Stromal cell of bone marrow (primary cell): ENCODE measurements around the gene MRPL50.
A peak's percentile ranks its signal among the peaks of the same experiment; 100 is the strongest.

Experiments used
- DNase-seq: peaks from one replicate; pipeline ENCODE4 v3.0.0-alpha.2; 2012; ENCODE audit warnings: low read depth

Gene MRPL50

DNA sequence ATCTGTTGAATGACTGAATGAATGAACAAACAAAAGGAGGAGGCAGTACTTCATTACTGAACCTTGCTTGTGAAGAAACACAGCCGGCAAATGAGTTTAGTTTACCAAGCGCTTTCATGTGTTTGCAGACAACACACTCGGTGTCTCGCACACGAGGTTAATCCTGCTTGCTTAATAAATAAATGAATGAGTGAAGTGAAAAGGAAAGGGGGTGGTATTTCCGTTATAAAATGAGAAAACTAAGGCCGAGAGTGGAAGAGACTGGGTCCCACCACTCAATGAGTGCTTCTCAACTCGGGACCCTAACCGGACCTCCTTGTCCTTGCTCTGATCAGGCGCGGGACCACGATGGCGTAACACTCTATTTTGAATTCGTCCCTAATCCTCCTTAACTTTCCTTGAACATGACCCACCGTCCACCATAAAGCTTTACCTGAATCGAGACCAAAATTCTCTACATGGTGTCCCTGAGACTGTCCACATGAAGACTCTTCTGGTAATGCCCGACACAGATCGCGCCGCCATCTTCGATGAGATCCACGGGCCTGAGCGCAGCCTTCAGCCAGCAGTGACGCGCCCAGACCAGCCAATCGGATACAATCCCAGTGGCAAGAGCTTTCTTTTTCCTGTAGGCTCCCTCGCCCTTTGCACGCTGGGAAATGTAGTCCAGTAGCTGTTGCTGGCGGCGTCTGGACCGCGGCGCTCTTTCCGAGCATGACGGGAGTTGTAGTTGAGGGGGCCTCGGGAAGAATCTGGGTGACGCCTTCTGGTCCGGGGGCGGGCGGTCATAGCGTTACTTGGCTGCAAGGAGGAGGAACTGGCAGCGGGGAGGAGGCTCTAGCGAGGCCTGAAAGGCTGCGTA lies at the start of gene MRPL50, which contains the start of gene ZNF189:
Gene MRPL50, minus strand, starts transcription at position 551 of the 862 bp plus-strand sequence. Its CDS starts 26 bp downstream, at position 525.
Gene ZNF189, plus strand, starts transcription at position 784 of the 862 bp plus-strand sequence. CDS start 306 bp downstream, outside the sequence.
- peak; percentile 99 for DNase-seq

DNA sequence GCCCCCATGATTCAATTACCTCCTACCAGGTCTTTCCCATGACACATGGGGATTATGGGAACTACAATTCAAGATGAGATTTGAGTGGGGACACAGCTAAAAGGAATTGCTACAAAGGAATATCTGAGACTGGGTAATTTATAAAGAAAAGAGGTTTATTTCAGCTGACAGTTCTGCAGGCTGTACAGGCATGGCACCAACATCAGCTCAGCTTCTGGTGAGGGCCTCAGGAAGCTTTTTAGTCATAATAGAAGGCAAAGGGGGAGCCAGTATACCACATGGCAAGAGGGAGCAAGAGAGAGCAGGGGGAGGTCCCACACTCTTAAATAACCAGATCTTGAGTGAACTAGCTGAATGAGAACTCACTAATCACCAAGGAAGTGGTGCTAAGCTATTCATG lies 48.3 kb upstream of the MRPL50 start:
- no peak for DNase-seq

DNA sequence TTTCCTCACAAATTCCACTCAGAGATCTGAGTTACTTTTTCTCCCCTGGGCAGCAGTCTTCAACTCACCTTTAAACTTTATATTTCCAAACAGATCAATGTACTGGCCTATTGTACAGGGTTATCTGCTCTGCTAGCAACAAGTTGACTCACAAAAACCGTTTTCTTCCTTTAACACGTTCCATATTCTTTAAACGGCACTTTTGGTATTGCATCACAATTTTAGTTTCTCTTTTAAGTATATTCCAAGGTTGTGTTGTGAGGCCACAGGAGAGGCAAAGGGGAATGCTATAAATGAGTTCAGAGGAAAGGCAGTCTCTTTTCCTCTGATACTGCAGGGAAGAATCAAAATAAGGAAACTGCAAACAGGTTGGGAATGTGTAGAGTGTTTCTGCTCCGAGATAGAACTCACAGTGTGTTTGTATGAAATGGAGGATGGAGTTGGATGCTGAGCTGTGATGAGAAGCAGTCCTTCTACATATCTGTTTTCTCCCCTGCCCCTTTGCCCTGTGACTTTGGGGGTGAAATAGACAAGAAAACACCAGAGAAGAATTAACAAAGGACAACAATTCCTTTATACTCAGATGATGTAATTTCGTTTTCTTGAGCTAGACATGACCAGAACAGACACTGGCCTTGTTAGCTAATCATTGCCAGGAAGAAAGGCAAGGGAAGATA lies 47.1 kb upstream of the MRPL50 start:
- DNase-seq, result no peak

DNA sequence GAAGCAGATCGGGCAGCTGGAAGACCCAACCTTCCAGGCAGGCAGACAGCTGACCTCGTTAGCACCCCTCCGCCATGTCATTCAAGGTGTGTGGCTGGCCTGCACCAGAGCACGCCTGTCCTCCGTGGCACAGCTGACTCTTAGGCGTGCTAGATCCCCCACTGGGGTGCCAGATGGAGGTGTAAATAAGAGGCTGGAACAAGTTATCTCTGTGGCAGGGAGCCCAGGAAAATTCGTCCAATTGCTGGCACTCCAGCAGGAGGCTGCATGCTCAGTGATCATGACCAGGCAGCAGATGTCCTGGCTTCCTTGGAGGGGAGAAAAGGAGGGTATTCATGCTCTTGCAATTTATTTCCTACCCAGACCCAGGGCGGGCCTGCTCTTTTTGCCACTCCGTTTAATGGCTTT lies 45.0 kb upstream of the MRPL50 start:
- no peak for DNase-seq

DNA sequence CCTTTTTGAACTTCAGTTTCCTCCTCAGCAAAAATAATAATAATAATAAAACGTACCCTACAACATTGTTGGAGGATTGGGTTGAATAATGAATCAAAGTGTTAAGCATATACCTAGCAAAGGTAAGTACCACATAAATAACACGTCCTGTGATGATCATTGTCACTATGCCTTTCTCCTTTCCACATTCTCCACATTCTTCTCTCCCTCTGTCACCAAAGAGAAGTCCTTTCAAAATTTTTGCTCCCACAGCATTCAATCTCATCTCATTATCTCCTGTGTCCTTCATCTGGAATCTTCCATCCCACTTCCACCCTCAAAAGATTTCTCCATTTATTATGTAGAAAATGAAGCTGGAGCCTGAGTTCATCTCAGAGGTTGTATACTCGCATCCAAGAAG lies 44.3 kb upstream of the MRPL50 start:
- DNase-seq, result no peak

DNA sequence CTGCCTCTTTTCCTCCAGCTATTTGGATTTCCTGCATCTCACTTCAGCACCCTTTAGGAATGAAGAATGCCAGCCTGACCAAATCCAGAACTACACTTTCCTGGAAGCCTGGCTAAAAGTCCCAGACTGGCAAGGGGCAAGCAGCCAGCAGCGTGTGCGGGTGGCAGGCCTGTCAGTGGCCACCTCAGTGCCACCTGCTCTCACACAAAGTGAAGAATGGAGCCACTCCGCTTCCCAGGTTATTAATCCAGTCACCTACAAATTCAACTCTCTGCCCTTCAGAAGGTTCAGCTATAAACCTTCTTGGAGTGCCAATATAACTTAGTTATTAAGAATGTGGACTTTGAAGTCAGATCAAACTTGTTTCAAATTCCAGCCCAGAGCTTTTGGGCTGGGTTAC lies 43.9 kb upstream of the MRPL50 start:
- no peak for DNase-seq

DNA sequence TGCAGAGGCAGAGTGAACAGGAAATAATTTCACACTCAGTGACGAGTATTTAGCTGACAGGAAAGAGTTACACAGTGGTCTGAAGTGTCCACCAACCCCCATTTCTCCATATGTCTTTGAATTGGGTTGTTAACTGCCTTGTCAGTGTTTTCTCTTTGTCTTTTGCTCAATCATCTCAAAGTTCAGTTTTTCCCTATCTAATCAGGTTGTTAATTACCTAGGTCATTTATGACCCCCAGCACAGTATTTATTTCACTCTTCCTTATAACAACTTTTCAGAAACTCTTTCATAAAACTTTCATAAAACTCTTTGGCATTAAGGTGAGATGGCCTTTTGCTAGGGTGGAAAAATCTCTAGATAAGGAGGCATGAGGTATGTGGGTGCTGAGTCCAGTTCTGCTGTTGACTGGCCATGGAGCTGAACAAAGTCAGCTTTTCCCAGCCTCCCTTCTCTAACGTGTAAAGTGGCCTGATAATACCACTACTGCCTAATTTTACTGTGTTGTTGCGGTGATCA lies 42.4 kb upstream of the MRPL50 start:
- no peak for DNase-seq

DNA sequence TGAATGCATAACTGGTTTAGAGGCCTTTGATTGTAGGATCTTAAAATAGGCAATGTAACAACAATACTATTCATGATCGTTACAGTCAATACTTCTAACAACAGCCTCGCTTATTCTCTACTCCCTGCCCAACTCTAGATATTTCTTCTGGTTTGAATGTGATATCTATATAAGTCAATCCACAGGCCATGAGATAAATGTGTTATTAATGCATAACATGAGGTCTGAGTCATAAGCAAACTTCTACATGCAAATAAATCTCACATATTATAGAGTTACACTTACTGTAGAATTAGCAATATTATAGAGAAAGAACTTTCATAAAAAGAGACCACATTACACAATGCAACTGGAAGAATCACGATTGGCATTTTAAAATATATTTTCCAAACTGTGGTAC lies 40.1 kb upstream of the MRPL50 start:
- DNase-seq, result no peak

DNA sequence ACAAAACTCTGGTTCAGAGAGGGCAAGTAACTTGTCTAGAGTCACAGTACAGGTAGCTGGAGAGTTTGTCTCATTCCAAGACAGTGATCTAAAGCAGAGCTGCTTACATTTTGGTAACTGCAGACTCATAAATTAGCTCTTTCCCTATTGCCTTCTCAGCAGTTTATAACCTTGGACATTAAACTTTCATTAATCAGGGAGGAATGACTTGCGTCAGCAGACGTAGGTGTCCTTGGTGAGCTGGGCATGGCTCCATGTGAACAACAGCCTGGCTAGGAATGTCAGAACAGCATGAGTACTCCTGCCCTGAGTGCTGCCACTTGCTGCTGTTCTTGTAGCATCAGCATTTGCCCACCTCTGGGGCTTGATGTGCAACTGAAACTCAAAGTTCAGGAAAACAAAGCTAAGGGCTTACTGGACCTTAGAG lies 39.4 kb upstream of the MRPL50 start:
- no peak for DNase-seq

DNA sequence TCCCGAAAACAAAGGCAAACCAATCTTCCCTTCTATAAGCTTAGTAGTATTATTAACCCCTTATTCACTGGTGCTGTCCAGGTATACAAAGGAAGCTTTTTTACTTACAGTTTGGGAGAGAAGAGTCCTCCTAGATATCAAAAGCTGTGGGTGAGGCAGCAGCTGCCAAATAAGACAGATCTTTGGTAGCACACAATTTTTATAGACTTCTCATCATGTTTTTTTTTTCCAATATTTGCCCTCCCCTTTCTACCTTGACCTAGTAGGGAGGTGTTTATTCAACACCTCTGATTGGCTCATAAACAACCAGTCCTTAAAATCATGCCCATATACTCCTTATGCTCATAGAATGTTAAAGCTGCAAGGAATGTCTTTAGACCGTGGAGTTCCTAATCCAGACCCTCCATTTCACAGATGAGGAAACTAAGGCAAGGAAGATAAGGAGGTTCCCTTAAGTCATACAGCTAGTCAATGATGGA lies 37.2 kb upstream of the MRPL50 start, which contains the start of gene ALDOB:
Gene ALDOB, minus strand, starts transcription at position 174 of the 479 bp plus-strand sequence. CDS start 4,887 bp downstream, outside the sequence.
- no peak for DNase-seq

DNA sequence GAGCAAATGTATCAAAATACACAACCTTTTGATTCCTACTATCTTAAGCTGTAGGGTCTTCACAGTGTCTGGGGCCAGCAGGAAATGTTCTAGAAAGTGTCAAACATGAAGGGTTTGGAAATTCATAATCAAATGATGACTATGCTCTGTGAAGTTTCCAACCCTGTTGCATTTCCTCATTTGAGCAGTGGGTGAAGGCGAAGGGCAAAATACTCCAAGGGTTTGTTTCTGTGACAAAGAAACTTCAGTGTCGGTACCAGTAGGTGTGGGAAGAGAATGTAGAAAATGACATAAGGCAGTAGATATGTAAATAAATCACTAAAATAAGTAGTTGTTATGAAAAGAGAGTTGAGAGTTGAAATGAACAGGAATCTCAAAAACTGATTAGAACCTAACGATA lies 36.6 kb upstream of the MRPL50 start:
- DNase-seq, result no peak

DNA sequence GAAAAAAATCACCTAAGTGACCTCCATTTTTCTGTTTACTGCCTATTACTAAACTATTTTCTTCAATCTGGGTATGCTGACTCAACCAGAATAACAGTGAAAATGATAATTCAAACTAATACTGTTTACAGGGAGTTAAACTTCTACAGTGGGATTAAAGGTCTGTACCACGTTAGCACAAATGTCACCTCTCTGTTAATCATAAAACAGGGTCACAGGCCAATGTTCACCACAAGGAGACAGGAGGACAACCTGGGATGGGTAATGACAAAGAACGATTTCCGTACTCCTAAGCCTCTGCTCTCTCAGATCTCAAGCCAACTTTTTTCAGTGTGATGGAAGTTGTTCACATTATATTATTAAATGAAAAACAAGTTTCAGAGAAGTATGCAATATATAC lies 34.8 kb upstream of the MRPL50 start:
- no peak for DNase-seq

DNA sequence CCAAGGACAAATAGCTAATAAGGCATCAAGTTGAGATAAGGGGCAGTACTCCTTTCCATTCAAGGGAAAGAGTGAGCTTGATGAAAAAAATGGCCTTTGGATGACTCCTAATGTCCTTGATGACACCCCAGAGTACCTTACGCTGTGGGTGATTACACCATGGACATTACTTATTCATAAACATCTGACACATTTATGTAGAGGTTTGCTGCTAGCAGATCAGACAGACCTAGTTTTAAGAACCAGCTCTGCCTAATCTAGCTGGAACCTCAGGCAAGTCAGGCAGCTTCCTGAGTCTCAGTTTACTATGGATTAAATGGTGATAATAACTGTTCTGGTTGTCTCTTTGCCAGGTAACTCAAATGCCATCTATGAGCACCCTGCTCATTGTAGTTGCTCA lies 34.3 kb upstream of the MRPL50 start:
- no peak for DNase-seq

DNA sequence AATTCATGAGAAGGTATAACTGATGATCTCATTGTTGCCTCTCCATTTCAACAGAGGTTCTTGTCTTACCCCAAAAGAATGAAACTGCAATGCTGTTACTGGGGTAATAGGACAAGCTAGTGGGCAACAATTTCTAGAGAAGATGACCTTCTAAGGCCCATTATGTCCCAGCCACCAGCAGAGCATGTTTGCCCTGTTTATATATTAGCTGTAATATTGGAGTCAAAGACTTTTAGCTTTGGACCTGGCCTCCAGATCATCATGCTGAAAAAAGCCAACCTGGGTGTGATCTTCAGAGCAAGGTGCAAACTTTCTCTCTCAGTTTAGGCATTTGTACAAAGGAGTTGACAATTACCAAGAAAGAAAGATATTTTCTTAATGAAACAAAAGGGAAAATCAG lies 33.8 kb upstream of the MRPL50 start:
- no peak for DNase-seq

DNA sequence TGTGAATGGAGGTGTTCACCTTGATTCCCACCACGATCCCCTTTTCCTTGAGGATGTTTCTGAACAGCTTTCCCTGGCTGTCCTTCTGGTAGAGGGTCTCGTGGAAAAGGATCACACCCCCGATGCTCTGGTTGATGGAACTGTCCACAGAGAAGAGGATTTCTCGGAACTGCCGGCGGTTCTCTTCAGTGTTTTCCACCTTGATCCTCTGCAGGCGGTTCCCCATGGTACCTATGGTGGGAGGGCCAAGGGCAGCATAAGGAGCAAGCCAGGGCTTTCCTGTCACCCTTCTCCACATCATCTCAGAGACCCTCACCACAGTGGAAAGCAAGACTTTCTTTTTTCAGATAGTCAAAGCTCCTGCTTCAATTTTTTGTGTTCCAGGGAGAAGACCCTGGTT lies 31.3 kb upstream of the MRPL50 start:
- DNase-seq, result no peak

DNA sequence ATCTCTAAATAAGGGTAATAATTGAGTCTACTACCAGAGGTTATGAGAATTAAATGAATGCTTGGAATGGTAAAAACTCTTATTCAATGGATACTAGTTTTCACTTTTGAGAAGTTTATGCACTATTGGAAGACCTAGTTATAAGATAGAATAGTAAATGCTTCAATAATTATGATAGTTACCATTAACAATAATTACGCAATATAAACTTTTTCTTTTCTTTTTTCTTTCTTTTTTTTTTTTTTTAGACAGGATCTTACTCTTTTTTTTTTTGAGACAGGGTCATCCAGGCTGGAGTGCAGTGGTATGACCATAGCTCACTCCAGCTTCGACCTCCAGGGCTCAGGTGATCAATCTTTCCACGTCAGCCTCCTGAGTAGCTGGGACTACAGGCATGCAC lies 30.5 kb upstream of the MRPL50 start:
- no peak for DNase-seq

DNA sequence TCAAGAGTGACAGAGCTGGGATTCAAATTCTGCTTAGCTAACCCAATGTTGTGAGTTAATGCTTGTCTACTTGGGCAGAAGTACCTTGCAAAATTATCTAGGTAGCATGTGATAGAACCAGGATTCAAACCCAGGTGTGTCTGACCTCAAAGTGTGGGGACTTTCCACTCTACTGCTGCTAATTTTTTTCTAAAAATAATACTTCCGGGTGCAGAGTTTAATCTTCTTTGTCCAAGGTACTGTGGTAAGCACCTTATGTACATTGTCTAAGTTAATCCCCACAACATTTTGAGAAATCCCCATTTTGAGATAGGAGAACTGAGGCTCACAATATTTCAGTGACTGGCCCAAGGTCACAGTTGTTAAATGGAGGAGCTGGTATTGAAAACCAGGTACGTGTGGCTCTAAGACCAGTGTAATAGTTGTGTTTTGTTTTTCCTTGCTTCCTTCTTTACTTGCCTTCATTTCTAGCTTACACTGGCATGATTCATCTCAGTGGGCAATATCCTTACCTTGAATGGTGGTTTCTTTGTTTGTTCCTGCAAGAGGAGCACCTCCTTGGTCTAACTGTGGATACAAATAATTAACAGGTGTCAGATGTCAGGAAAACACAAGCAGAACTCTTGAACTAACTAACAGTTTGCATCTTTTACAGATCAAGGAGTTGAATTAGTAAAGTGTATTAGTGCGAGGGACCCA lies 29.7 kb upstream of the MRPL50 start:
- DNase-seq, result no peak

DNA sequence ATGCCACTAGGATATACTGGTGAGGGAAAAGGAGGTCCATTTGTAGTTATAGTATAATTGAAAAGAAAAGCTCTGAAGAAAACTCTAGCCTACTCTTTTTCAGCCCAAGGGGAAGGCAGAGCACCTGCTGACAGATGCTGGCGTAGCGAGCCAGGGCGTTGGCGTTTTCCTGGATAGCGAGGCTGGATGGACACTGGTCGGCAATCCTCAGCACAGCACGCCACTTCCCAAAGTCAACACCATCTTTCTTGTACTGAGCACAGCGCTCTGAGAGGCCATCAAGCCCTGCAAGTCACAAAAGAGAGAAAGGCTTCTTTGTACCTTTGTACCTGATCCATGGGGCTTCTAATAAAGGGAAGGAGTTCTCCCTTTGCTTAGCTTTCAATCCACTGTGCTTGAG lies 28.9 kb upstream of the MRPL50 start:
- no peak for DNase-seq

DNA sequence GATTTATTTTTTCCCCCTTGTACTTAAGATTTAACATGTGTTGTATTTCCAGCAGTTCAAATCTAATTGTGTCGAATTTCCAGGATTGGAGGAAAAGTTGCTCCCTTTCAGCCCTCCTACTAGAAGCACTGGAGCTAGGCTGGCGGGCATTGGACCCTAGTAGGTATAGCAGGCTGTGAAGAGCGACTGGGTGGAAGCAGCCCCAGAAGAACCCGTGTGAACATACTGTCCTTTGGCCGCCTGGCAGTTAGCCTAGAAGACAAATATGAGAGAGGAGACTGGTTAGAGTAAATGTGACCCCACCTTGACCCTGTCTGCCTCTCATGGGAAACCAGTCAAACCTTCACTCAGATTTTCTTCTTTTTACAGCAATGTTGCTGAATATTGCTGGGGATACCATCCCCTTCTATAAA lies 23.2 kb upstream of the MRPL50 start:
- no peak for DNase-seq

DNA sequence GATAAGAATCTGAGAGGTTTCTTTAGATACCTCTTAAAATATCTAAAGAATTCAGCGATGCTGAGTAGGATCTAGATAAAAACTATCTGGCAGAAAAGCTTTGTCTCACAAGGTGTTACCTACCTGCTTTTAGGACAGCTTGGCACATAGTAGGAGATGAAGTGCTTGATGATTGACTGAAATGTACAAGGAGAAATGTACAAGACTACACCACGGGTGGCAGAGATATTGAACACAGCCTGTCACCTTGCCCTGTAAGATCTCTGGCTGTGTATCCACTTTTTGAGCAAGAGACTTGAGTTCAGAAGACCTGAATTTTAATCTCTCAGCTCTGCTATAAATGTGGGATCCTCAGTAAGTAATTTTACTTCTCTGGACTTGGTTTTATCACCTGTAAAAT lies 21.4 kb upstream of the MRPL50 start:
- DNase-seq, result no peak

DNA sequence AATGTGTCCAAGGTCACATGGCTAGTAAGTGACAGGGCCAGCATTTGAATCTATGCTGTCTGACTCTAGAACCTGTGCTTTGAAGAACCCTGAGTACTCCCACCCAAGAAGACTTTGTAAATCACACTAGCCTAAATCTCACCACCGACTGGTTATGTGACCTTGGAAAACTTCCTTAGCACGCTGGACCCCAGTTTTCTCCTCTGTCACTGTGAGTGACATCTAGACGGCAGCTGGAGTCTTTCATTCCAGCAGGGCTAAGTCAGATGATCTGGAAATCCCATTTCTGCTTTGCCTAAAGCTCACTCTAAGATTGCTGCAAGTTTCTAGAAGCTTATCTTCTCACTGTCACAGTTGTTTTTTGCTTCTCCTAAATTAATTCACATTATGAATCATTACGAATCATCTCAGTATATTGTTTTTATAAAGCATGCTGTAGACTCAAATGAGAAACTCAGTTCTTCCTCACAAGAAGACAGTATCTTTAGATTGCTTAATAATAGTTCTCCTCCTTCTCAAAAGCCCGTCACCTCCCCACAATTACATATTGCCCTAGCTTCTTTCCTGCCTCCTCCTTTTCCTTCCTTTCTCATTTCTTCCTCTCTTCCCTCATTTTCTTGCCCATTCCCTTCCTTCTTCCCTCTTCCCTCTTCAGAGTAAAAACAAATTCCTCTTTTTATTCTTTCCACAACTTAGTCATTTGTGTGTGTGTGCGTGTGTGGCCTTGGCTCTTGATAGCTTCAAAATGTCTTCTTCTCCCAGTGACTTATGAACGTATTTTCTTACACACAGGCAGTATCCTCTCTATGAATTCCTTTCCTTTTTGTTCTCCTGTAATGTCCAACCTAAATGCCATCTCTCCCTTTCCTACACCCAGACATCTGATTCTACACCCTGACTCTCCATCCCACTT lies 20.4 kb upstream of the MRPL50 start:
- no peak for DNase-seq
